HG02970 (cell line): ENCODE data around the gene FAM9C.

Source experiments
- ATAC-seq: cut with Tn5 transposase; IDR thresholded peaks from one replicate; pipeline ENCODE4 v1.9.1; 2021; ENCODE audit warnings: mild to moderate bottlenecking, moderate library complexity, moderate number of reproducible peaks; ENCODE audit not compliant: unreplicated experiment, low FRiP score

FAM9C gene

GRCh38 chrX:12986886-12987285 lies 57.5 kb downstream of the FAM9C start:
- no peak for ATAC-seq

- ATAC-seq, result no peak
Measured at GRCh38 chrX:12986164-12986779, 58.1 kb downstream of the FAM9C start.
